Measurements from ENCODE around the gene CA7.
A peak's percentile ranks its signal among the peaks of the same experiment; 100 is the strongest.
"Not testable (repeated sequence)": the region's sequence is repeated elsewhere in the genome, so short reads cannot be mapped to it uniquely, and the experiment has no call there.

Gene CA7

DNA sequence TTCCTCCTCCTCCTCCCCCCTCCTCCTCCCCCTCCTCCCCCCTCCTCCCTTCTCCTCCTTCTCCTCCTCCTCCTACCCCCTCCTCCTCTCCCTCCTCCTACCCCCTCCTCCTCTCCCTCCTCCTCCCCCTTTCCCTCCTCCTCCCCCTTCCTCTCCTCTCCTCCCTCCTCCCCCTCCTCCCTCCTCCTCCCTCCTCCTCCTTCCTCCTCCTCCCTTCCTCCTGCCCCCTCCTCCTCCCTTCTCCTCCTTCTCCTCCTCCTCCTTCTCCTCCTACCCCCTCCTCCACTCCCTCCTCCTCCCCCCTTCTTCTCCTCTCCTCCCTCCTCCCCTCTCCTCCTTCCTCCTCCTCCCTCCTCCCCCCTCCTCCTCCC lies 29.5 kb downstream of the CA7 start:
- DNase-seq (ENCODE audit: low spot score): no peak

DNA sequence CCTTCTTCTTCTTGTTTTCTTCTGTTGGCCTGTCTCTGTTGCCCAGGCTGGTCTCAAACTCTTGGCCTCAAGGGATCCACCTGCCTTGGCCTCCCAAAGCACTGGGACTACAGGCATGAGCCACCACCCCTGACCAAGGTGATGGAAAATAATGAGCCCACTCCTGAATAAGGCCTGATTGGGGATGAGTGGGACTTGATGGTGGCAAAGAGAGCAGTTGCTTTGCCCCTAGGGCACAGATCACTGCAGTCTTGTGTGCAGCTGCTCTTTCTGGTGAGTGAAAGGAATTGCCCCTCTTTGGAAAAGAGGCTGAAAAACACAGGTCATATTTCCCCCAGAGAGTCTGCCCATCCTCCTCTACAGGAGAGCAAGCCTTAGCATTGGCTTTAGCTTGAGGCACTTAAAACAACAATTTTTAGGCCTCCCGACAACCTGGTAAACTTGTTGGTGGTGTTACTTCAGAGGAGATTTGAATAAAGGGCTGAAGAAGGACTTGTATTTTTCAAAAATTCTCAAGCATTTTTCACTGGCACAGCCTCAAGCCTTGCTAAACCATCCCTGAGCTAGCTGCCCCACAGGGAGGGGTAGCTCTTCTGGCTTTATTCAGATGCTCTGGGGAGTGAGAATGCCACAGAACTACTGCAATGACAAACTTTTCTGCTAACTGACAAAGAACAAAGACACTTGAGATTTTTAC lies 30.0 kb downstream of the CA7 start:
- no peak for DNase-seq (ENCODE audit: low spot score)

DNA sequence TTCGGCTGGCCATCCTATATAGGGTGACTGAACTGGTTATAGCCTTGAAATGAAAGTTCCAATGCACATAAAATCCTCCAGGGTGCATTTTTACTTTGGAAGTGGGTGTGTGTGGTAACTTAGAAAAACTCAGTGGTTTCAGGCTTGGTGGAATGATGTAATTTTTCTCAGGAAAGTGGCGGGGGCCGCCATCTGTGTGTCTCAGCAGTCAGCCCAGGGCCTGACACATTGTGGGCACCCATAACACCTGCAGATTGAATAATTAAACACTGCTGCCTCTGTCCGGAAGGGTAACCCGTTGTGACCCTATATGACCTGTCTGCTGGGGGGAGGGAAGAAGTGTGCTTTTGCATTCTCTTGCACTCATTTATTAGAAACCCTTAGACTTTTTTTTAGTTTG lies 33.9 kb downstream of the CA7 start:
- no peak for DNase-seq (ENCODE audit: low spot score)

DNA sequence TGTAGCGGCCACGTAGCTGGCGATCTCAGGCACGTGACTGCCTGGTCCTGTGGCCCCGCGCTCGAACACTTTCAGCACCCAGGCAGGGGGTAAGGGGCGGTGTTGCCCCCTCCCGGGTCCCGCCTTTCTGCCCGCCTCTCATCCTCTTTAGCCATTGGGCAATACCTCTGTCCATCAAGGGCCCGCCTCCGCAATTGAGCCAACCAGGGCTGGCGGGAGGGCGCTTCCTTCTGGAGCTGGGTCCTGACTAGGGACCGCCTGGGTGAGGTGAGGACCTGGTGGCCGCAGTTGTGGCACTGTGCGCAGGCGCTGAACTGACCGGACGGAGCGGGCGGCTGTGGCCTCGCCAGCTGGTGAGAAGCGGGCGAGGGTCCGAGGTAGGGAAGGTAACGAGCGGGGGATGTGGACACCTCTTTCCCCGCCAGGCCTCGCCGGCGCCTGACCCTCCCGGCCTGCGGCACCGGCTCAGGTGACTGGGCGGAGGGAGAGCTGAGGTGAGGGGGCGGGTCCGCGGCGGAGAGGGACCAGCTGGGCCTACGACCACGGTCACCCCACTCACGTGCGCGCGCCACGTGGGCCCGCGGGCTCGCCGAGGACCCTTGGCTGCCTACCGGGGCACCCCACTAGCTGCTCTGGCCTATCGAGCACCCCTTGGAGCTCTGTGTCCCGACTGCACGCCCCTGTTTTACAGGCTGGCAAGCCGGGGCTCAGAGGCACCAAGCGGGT lies 36.2 kb downstream of the CA7 start, which contains the start of gene PDP2:
Gene PDP2, plus strand, starts transcription at position 228 of the 726 bp plus-strand sequence. CDS start 3,770 bp downstream, outside the sequence.
- peak; percentile 98 for DNase-seq (ENCODE audit: low spot score)

DNA sequence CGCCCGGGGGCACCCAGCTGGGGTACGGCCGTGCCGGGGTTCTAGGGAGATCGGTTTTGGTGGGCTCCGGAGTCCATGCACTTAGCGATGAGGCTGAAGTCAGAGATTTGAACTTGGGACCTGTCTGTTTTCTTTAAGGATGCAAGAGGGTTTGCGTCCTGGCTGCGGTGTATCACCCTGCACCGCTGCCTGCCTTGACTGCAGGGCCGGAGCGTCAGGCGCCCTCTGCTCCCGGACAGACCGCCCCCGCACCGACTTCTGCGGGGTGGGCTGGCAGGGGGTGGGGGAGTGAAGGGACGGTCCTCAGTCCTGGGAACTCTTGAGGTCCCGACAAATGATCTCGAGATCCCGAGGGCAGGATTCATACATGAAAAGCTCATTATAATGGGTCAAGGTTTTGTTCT lies 36.8 kb downstream of the CA7 start:
- DNase-seq (ENCODE audit: low spot score): no peak

DNA sequence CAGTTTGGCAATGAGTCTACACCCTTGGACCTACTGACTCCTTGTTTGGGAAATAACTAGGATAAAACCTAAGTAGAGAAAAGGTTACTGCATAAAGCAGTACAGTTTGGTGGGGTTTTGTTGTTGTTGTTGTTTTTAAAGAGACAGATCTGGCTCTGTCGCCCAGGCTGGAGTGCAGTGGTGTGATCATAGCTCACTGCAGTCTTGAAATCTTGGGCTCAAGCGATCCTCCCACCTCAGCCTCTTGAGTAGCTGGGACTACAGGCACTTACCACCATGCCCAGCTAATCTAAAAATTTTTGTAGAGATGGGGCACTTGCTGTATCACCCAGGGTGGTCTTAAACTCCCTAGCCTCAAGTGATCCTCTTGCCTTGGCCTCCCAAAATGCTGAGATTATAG lies 37.3 kb downstream of the CA7 start:
- DNase-seq (ENCODE audit: low spot score): no peak

DNA sequence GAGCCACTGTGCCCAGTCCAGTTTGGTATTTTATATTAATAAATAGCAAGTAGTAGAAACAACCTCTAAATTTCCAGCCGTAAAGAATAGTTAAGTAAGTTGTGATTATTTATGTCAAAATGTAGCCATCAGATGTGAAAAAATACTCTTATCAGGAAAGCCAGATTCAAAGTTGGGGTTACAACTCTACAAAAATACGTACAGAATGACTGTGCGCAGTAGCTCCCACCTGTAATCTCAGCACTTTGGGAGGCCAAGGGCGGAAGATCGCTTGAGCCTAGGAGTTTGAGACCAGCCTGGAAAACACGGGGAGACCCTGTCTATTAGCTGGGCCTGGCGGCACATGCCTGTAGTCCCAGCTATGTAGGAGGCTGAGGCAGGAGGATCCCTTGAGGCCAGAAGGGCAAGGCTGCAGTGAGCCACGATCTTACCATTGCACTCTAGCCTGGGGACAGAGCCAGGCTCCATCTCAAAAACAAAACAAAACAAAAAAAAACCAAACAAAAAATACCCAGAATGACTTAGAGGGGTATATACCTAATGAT lies 37.8 kb downstream of the CA7 start:
- no peak for DNase-seq (ENCODE audit: low spot score)

DNA sequence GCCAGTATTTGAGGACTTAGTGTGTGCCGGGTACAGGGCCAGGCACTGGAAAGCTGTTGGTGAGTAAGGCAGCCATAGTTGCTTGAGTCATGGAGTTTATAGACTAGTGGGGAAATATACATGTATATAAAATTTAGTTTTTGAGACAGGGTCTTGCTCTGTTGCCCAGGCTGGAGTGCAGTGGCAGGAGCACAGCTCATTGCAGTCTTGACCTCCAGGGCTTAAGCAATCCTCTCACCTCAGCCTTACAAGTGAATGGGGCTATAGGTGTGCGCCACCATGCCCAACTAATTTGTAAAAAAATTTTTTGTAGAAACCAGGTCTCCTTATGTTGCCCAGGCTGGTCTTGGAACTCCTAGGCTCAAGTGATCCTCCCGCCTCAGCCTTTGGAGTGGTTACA lies 38.5 kb downstream of the CA7 start:
- no peak for DNase-seq (ENCODE audit: low spot score)

DNA sequence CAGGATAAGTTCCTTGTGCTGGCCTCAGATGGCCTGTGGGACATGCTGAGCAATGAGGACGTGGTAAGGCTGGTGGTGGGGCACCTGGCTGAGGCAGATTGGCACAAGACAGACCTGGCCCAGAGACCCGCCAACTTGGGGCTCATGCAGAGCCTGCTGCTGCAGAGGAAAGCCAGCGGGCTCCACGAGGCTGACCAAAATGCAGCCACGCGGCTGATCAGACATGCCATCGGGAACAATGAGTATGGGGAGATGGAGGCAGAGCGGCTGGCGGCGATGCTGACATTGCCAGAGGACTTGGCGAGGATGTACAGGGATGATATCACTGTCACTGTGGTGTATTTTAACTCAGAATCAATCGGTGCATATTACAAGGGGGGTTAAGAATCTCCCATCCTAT lies 41.3 kb downstream of the CA7 start:
- no peak for DNase-seq (ENCODE audit: low spot score)

DNA sequence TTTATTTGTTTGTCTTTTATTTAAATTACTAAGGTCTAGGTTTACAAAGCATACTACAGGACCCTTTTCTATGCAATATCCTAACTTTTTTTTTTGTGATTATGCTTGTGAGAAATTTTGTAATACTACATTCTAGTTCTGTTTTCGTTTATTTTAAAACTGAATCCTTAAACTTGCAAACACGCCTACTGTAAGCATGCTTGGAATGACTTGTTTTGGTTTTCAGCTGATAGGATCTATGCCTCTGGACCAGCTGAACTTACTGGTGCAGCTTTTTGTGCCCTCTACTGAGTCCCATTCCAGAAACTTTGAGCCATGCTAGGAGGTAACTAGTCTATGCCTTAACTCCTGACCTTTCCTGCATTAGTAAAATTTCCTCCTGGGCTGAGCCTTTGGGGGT lies 42.1 kb downstream of the CA7 start:
- DNase-seq (ENCODE audit: low spot score): no peak

DNA sequence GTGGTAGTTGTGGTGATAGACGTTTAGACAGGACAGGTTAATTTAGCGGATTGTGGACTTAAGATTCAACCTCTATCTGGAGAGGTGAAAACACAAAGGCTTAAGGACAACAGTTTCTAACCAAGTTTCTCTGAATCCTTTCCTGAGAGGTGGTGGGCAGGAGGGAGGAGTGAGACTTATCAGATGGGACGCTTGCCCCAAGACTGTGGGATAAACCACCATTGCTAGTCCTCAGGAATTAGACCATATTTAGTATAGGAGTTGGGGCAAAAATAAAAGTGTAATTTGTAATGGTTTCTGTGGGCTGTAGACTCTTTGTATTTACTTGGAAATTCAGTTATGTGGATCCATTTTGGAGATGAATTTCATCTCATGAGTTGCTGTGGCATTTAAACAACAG lies 42.7 kb downstream of the CA7 start:
- no peak for DNase-seq (ENCODE audit: low spot score)

DNA sequence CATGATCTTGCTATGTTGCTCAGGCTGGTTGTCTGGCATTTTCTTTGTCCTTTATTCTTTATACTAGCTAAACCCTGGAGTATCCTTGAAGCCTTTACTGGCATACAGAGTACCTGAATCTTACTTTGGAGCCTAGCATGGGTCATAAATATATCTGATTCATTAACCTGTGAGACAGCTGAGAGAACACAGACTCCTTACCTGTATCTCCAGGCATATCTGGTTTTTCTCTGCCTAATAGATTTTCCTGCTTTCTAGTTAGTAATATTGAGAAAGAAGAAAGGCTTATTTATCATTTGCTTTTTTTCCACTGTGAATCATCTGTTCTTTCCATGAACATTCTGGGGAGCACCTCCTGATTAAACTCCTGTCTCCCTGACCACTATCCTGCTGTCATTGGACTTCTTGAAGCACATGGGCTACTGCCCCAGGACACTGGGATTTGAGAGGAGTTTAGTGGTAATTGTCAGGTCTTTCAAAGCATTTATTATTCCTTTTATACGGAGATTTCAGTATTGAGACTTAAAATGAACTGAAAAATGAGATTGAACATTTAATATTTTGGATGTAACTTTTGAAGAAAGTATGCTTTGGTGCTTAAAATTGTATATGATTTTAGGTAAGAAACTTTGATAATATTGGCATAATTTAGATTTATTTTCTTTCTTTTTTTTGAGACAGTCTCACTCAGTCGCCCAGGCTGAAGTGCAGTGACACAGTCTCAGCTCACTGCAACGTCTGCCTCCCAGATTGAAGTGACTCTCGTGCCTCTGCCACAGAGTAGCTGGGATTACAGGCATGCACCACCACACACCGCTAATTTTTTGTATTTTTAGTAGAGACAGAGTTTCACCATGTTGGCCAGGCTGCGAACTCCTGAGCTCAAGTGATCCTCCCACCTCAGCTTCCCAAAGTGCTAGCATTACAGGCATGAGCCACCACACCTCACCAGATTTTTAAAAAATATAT lies 44.7 kb downstream of the CA7 start:
- DNase-seq (ENCODE audit: low spot score): no peak

DNA sequence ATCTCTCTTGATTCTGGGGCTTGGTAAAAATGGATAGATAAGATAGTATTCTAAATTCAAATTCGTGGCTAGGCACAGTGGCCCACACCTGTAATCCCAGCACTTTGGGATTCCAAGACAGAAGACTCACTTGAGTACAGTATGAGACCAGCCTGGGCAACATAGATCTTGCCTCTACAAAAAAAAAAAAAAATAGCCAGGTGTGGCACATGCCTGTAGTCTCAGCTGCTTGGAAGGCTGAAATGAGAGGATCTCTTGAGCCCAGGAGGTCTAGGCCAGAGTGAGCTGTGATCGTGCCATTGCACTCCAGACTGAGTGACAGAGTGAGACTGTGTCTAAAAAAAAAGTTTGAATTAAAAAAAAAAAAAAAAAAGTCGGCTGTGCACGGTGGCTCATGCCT lies 45.4 kb downstream of the CA7 start:
- no peak for DNase-seq (ENCODE audit: low spot score)

DNA sequence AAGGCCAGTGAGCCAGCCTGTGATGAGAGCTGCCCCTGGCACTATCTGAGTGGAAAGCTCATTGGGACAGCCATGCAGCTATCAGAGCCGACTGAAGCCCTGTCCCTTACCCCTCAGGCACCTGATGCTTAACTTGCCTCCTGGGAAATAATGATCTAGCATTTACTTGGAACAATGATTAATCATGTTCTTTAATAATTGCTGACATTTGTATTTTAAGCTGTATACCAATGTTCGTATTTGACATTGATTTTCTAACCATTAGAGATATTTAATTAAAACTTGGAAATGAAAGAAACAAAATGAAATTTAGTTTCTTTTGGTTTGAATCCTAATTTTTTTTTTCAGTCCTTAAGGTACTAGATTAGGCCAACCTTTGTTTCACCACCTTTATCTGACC lies 46.6 kb downstream of the CA7 start:
- DNase-seq (ENCODE audit: low spot score): no peak

DNA sequence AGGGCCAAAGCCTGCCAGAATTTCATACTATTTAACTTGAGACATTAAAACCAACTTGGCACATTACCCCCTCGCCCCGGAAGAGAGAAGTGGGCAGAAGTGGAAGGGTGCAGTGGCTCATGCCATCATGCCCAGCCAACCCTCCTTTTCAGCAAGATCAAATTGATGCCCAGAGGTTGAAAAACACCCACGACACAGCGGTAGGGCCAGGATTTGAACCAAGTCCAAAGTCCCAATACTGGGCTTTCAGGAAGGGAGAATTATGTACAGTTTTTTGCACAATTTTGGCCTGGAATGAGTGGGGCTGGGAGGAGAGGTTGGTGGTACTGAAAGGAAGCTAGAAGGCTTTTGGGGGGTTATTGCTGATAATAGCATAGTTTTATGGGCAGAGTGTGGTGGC lies 47.1 kb downstream of the CA7 start:
- DNase-seq (ENCODE audit: low spot score): no peak

DNA sequence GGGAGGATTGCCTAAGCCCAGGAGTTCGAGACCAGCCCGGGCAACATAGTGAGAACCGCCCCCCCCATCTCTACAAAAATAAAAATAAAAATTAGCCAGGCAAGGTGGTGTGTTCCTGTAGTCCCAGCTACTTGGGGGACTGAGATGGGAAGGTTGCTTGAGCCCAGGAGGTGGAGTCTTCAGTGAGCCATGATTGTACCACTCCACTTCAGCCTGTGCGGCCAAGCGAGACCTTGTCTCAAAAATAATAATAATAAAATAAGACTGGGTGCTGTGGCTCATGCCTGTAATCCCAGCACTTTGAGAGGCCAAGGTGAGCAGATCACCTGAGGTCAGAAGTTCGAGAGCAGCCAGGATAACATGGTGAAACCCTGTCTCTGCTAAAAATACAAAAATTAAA lies 47.6 kb downstream of the CA7 start:
- no peak for DNase-seq (ENCODE audit: low spot score)

DNA sequence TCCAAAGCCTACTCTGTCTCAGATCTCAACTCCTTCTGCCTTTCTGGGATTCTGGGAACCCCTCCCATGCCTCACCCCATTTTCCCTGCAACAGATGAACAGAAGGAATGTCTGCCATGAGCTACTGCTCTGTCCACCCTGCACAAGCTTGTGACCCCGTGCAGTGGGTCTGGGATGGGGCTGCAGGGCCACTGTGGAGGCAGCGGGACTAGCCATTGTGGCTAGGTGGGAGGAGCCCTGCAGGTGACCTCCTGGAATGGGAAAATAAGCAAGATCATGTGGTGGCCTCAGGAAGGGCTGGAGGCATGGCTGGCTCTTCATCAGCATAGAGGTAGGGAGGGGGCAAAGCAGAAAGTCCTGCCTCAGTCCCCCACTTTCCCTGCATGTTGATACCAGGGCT lies 49.8 kb downstream of the CA7 start:
- DNase-seq (ENCODE audit: low spot score): no peak

DNA sequence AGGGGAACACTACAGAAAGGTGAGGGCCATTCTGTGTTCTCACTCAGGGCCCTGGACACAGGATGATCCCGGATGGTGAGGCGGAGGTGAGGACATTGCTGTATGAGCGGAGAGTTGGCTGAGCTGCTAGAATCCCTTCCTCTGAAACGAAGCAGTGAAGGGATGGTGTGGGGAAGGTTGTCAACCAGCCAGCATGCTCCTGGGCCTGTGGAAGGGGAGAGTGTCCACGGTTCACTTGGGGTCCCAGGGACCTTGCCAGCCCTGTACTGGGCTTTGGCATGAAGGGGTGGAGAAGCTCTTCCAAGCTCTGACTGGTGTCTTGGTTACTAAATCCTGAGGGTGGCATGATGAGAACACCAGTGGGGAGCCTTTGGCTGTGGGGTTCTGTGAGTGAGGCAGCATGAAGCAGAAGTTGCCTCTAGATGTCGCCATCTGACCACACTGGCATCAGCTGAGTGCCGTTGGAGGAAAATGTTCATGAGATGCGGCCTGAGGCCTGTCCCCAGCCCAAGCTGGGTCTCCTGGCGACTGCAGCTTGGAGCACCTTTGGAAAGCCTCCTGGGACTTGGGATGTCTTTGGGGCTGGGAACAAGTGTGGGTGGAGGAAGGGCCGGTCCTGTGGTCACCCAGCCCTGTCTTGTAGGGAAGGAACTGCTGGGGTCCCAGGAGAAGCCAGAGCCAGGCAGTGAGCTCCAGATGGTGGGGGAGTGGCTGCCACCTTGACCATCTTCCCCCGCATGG lies 50.9 kb downstream of the CA7 start:
- peak; percentile 84 for DNase-seq (ENCODE audit: low spot score)

DNA sequence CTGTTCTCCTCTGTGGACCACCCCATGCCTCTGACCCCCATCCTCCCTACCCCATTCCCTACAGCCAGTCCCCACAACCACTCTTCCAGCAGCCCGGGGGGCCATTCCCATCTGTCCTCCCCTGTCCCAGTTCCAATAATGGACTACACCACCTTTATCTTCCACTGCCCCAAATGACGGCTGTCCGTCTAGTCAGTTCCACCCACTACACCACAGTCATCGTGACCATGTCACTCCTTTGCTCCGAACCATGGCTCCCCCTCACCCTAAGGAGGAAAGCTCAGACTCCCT lies 51.4 kb downstream of the CA7 start:
- DNase-seq (ENCODE audit: low spot score): no peak

DNA sequence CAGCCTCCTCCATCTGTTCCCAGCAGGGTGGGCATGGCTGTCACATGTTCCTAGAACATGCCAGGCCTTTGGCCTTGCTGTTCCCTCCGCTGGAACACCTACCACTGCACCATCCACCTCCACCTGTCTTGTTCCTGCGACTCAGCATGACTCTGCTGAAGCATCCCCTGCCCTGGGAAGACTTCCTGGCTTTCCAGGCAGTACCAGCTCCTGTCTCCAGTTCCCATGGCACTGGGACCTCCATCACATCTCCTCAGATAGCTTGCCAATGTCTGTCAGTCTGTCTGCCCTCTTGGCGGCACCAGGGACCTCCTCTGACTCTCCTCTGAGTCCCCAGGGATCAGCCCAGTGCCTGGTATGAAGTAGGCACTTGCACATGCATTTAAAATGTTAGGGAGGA lies 51.8 kb downstream of the CA7 start:
- no peak for DNase-seq (ENCODE audit: low spot score)

DNA sequence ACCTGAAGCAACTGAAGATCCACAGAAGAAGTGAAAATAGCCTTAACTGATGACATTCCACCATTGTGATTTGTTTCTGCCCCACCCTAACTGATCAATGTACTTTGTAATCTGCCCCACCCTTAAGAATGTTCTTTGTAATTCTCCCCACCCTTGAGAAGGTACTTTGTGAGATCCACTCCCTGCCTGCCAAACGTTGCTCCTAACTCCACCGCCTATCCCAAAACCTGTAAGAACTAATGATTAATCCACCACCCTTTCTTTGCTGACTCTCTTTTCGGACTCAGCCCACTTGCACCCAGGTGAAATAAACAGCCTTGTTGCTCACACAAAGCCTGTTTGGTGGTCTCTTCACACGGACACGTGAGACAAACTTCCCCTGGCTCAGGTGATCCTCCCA lies 52.5 kb downstream of the CA7 start:
- DNase-seq (ENCODE audit: low spot score): not testable (repeated sequence)

DNA sequence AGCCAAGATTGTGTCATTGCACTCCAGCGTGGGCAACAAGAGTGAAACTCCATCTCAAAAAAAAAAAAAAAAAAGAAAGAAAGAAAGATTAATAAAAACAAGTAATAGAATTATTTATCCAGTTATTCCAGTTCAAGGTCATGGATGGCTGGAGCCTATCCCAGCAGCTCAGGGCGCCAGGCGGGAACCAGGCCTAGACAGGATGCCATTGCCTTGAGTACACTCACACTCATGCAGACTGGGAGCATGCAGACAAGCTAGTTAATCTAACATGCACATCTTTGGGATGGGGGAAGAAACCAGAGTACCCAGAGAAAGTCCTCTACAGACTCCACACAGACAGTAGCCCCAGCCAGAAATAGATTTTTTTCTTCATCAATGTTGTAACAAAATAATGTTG lies 54.0 kb downstream of the CA7 start:
- no peak for DNase-seq (ENCODE audit: low spot score)
